ENCODE data around the gene SLC7A10.

Gene SLC7A10

GRCh38 chr19:33225458-33225926 lies at the start of gene SLC7A10:
Gene SLC7A10, minus strand, starts transcription at chr19:33225850. Its CDS starts 147 bp downstream, at chr19:33225703.
- TF ChIP-seq CTCF (IDR thresholded peaks at IDR 0.05), result no peak

GRCh38 chr19:33274663-33275558 lies 49.3 kb upstream of the SLC7A10 start:
- TF ChIP-seq CTCF (IDR thresholded peaks at IDR 0.05), result no peak

GRCh38 chr19:33273881-33274662 lies 48.4 kb upstream of the SLC7A10 start:
- no peak for TF ChIP-seq CTCF (IDR thresholded peaks at IDR 0.05)

GRCh38 chr19:33273065-33273736 lies 47.6 kb upstream of the SLC7A10 start:
- TF ChIP-seq CTCF (IDR thresholded peaks at IDR 0.05), result no peak

GRCh38 chr19:33271246-33272021 lies 45.8 kb upstream of the SLC7A10 start:
- no peak for TF ChIP-seq CTCF (IDR thresholded peaks at IDR 0.05)

GRCh38 chr19:33270769-33271168 lies 45.1 kb upstream of the SLC7A10 start:
- TF ChIP-seq CTCF (IDR thresholded peaks at IDR 0.05), result no peak
